GM21447 (cell line): ENCODE measurements around the gene NHS.

Source experiments
- ATAC-seq: cut with Tn5 transposase; IDR thresholded peaks from one replicate; pipeline ENCODE4 v1.9.1; 2021; ENCODE audit not compliant: unreplicated experiment

Gene NHS

DNA sequence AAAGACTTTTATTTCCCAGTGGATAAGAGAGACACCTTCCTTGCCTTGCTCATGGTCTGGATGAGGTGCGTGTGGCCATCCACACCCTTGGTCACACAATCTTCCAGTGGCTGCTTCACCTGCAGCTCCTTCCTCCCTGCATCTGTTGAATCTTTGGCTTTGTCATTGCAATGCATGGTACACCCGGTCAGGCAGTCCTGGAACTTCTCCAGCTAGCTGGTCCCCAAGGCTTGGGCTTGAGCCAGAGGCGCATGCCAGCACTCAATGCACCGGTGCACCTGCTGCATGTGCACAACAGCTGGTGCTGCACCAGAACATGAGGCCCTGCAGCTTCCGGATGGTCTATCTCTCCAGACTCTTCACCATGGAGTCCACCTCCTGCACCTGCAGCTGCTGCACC lies 394.0 kb downstream of the NHS start:
- ATAC-seq = no peak

DNA sequence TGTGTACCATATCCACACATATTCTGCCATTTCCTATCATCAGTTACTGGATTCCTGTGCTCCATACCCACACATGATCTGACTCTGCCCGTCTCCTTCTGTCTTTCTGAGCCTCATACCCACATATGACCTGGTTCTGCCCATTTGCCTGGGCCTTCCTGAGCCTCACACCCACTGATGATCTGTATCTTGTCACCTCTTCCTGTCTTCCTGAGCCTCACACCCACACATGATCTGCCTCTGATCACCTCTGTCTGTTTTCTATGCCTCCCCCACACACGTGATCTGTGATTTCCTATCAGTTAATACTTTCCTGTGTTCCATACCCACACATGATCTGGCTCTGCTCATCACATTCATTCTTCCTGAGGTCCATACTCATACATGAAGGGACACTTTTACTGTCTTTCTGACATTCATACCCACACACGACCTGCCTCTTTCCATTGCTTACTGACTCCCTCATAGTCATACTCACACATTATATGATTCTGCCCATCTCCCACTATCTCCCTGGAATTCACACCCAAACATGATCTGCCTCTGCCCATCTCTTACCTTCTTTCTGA lies 394.8 kb downstream of the NHS start:
- ATAC-seq = no peak

DNA sequence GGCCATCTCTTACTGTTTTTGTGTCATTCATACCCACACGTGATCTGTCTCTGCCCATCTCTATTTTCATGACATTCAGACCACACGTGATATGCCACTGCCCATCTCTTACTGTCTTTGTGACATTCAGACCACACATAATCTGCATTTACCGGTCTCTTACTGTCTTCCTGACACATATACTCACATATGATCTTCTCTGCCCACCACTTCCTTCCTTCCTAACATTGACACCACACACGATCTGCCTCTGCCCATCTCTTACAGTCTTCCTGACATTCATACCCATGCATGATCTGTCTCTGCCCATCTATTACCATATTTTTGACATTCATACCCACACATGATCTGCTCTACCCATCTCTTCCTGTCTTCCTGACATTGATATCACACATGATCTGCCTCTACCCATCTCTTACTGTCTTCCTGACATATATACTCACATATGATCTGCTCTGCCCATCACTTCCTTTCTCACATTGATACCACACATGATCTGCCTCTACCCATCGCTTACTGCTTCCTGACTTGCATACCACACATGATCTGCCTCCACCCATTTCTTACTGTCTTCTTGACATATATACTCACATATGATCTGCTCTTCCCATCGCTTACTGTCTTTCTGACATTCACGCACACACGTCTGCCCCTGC lies 398.3 kb downstream of the NHS start:
- ATAC-seq = no peak

DNA sequence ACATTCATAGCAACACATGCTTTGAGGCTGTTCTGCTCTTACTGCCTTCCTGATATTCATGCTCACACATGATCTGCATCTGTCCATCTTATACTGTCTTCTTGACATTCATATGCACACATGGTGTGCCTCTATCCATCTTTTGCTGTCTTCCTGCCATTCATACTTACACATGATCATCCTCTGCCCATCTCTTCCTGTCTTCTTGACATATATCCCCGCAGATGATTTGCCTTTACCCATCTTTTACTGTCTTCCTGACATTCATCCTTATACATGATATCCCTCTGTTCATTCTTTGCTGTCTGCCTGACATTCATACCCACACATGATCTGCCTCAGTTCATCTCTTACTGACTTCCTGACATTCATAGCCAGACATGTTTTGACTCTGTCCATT lies 399.1 kb downstream of the NHS start:
- no peak for ATAC-seq

DNA sequence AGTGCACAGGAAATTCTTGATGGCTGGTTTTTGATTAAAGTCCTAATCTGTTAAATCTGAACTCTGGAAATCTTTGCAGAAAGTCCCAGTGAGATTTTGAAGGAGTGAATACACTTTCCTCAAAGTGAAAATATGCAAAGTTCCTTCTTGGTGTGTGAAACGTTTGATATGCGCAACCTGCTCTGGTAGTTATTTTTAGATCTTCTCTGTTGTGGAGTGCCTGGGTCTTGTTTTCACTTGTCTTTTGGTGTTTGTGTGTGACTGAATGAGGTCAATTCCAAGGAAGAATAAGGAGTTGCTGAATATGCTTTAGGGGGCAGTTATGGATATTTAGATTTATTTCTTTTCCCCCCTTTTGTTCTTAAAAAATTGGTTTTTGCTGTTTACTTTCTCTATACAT lies 404.0 kb downstream of the NHS start:
- no peak for ATAC-seq

DNA sequence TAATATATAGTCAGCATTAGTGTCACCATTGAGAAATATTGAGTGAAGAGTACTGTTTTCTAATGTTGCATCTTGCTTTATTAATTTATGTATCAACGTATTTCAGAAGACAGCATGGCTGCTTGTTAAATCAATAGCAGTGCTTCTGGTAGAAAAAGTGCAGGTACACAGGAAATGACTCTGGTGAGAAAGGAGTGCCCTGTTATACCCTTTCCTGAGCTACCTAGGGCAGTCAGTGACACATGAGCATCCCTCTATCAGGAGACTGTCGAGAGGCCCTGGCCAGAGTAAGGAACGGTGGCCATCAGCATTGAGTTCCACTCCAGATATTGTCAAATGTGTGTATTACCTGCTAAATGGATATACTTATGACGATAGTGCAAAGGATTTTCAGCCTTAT lies 404.4 kb downstream of the NHS start:
- ATAC-seq = no peak
